Measurements from ENCODE around the gene FZR1. TPM values are rescaled to one million over a fixed set of nuclear protein-coding genes. Genes with fewer than 3 reads are reported as not detected.

Gene FZR1
- total RNA-seq, 1 donor, result 36.6 TPM

- Histone ChIP-seq H3K9me3 (ENCODE audit: low read depth, low read length) (no peaks in the 10 kb centered on the region), H3K36me3 (ENCODE audit: insufficient read depth, low read length) (peaks cover 8% of the 10 kb centered on the region), H4K20me1 (ENCODE audit: insufficient read depth, low read length) (peaks cover 30% of the 10 kb centered on the region), H3K79me2 (ENCODE audit: insufficient read depth, low read length) (no peaks in the 10 kb centered on the region), H2AFZ (ENCODE audit: low read length) (no peak overlapping the region), H3K27me3 (ENCODE audit: insufficient read depth, low read length) (peaks cover 5% of the 10 kb centered on the region), H3K4me3 (ENCODE audit: insufficient read depth, low read length) (no peak overlapping the region), H3K4me1 (ENCODE audit: insufficient read depth, low read length) (no peaks in the 10 kb centered on the region), H3K4me2 (ENCODE audit: insufficient read depth, low read length) (no peak overlapping the region), H3K27ac (ENCODE audit: low read depth, low read length) (peak overlapping the region; percentile 8)
- peak; percentile 10 for TF ChIP-seq CTCF (IDR thresholded peaks at IDR 0.05; ENCODE audit: extremely low read depth, low read depth, low read length)
- DNase-seq (ENCODE audit: insufficient read length, low spot score, missing footprints), result peak; percentile 77
These were observed 36.2 kb upstream of the FZR1 start for GRCh38 chr19:3469638-3470499.

GRCh38 chr19:3470500-3471128 is 35.5 kb upstream of the FZR1 start:
- H3K36me3 ChIP-seq (ENCODE audit: insufficient read depth, low read length), result peaks cover 8% of the 10 kb centered on the region
- no peaks in the 10 kb centered on the region for H3K9me3 ChIP-seq (ENCODE audit: low read depth, low read length)
- H3K4me3 ChIP-seq (ENCODE audit: insufficient read depth, low read length), result no peak overlapping the region
- DNase-seq (ENCODE audit: insufficient read length, low spot score, missing footprints), result peak; percentile 72
- H3K4me1 ChIP-seq (ENCODE audit: insufficient read depth, low read length), result no peaks in the 10 kb centered on the region
- peaks cover 9% of the 10 kb centered on the region for H3K27me3 ChIP-seq (ENCODE audit: insufficient read depth, low read length)
- H3K79me2 ChIP-seq (ENCODE audit: insufficient read depth, low read length), result no peaks in the 10 kb centered on the region
- no peak overlapping the region for H2AFZ ChIP-seq (ENCODE audit: low read length)
- no peak overlapping the region for H3K27ac ChIP-seq (ENCODE audit: low read depth, low read length)
- H3K4me2 ChIP-seq (ENCODE audit: insufficient read depth, low read length), result no peak overlapping the region
- TF ChIP-seq CTCF (IDR thresholded peaks at IDR 0.05; ENCODE audit: extremely low read depth, low read depth, low read length), result no peak
- H4K20me1 ChIP-seq (ENCODE audit: insufficient read depth, low read length), result peaks cover 27% of the 10 kb centered on the region

GRCh38 chr19:3471954-3472655 is 34.0 kb upstream of the FZR1 start:
- peak; percentile 76 for TF ChIP-seq CTCF (IDR thresholded peaks at IDR 0.05; ENCODE audit: extremely low read depth, low read depth, low read length)
- DNase-seq (ENCODE audit: insufficient read length, low spot score, missing footprints), result peak; percentile 94
- H3K27me3 ChIP-seq (ENCODE audit: insufficient read depth, low read length), result peaks cover 9% of the 10 kb centered on the region
- no peak overlapping the region for H3K4me3 ChIP-seq (ENCODE audit: insufficient read depth, low read length)
- peaks cover 3% of the 10 kb centered on the region for H3K36me3 ChIP-seq (ENCODE audit: insufficient read depth, low read length)
- H3K4me1 ChIP-seq (ENCODE audit: insufficient read depth, low read length), result no peaks in the 10 kb centered on the region
- H3K27ac ChIP-seq (ENCODE audit: low read depth, low read length), result no peak overlapping the region
- no peaks in the 10 kb centered on the region for H3K9me3 ChIP-seq (ENCODE audit: low read depth, low read length)
- H3K4me2 ChIP-seq (ENCODE audit: insufficient read depth, low read length), result peak overlapping the region; percentile 23
- no peak overlapping the region for H2AFZ ChIP-seq (ENCODE audit: low read length)
- H4K20me1 ChIP-seq (ENCODE audit: insufficient read depth, low read length), result peaks cover 19% of the 10 kb centered on the region
- no peaks in the 10 kb centered on the region for H3K79me2 ChIP-seq (ENCODE audit: insufficient read depth, low read length)
